ENCODE results near the gene RAMP3.
"Not testable (repeated sequence)": the region's sequence is repeated elsewhere in the genome, so short reads cannot be mapped to it uniquely, and the experiment has no call there.

The RAMP3 gene

GRCh38 chr7:45198986-45199385, 41.4 kb downstream of the RAMP3 start:
- no peak for DNase-seq

GRCh38 chr7:45199506-45199905, 41.9 kb downstream of the RAMP3 start:
- no peak for DNase-seq

DNA sequence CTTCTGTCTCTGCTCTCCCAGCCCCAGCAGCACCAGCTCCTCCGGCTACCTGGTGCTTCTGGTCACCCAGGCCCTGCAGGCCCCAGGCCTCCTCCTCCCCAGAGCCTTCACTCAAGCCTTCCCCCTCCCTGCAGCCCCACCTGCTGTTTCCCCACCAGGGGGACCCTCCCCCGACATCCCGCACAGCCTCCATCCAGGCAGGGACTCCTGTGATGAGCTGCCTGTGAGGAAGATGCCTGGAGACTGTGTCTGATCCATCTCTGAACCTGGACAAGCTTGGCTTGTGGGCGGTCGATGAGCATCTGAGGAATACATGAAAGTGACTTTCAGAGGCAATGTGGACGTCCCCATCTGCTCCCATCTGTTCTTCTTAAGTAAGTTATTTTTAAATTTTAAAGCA, 45.0 kb downstream of the RAMP3 start:
- no peak for DNase-seq

GRCh38 chr7:45203036-45203435, 45.4 kb downstream of the RAMP3 start:
- no peak for DNase-seq

GRCh38 chr7:45203459-45203858, 45.9 kb downstream of the RAMP3 start:
- DNase-seq = no peak

DNA sequence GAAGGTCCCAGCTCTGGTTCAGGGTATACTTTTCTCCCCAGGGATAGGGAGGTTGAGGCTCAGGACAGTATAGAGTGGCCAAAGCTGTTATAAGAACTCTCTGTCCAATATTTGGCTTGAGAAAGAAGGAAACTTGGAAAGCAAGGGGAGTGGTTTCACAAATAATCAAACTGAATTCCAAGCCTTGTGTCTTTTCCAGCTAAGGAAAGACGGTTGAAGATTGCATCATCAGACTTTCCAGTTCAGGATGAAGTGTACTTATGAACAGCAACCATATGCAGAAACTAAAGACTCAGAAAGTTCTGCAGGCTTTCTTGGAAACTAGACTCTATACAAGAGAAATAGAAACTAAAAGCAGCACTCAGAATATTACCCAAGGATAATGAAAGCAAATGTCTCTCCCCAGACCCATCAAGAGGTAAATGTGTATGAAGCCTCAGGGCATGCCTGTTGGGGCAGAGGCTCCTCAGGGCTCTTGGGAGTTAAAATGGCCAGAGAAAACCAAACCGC, 46.4 kb downstream of the RAMP3 start:
- no peak for DNase-seq

DNA sequence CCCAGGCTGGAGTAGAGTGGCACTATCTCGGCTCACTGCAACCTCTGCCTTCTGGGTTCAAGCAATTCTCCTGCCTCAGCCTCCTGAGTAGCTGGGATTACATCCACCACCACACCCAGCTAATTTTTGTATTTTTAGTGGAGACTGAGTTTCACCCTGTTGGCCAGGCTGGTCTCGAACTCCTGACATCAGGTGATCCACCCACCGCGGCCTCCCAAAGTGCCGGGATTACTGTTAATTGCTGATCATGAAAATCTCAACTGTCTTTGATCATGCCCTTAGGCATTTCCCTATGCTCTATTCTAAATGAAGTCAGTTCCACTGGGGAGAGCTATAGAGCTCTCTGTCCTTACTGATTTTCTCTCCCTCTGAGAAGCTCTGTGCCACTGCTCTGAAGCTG, 48.7 kb downstream of the RAMP3 start:
- not testable (repeated sequence) for DNase-seq

GRCh38 chr7:45209909-45210308, 52.3 kb downstream of the RAMP3 start:
- not testable (repeated sequence) for DNase-seq

DNA sequence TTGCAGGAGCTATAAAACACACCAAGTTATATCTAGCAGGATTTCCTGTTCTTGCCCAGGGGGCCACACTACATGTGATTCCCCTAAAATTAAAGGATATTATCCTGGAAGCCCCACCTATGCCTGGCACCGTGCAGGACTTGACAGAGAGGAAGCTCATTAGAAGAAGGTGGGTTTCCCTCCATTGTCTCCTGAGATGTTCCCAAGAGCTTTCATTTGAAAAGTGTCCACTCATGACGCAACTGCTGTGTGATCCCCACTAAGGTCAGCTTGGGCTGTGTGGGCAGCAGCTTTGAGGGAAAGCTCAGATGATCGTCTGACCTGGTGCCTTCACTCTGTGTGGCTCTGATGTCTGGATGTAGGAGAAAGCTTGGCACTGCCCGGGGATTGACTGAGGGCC, 53.5 kb downstream of the RAMP3 start:
- DNase-seq = no peak

GRCh38 chr7:45211958-45212357, 54.4 kb downstream of the RAMP3 start:
- DNase-seq = no peak

- no peak for DNase-seq
Measured at GRCh38 chr7:45212606-45213005, 55.0 kb downstream of the RAMP3 start.

DNA sequence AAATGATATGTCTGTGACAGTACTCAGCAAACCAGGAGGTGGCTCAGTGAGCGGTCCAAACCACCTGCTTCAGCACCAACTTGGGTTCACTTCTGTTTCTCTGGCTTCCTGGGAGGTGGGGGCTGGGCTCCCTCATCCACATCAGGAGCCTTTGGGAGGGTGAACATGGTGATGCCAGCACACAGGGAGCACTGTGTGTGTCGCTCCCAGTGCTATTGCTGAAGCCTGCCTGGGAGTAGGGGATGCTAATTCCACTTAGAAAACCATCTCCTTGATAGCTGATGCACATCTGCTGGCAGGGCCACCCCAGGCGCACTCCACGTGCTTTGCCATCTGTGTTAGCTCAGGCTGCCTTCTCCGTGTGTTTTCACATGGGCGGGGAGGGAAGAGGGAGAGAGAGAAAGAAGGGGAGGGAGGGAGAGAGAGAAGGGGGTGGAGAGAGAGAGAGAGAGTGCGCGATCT, 58.0 kb downstream of the RAMP3 start:
- no peak for DNase-seq

GRCh38 chr7:45216181-45216580, 58.6 kb downstream of the RAMP3 start:
- no peak for DNase-seq

GRCh38 chr7:45216622-45217165, 59.1 kb downstream of the RAMP3 start:
- no peak for DNase-seq

- no peak for DNase-seq
Measured at GRCh38 chr7:45217358-45217757, 59.8 kb downstream of the RAMP3 start.

- DNase-seq = no peak
Measured at GRCh38 chr7:45219130-45219529, 61.5 kb downstream of the RAMP3 start.

DNA sequence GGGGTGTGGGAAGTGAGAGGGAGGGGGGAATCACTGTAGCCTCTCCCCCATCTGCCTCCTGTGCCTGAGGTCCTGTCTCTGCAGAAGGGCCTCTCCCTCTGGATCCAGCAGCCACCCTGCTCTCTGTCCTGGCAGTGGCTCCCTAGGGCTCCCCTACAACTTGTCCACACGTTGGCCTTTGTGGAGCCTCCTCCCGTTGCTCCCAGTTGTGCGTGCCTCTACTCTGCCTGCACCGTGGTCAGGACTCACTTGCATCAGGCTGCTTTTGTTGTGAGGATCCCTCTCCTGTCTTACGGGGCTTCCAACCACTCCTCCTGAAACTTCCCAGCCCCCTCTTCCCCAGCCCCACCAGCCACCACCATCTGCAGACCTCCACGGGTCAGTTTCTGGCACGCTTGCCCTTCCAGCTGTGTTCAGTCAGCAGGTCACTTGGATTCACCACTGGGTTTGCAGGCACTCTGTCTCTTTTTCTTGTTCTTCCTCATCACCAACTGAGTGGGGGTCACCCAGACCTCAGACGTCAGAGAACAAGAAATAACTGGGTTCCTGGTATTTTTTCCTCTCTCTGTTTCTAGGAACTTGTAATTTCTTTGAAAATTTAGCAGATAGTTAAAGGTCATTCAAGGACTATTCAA, 62.3 kb downstream of the RAMP3 start:
- no peak for DNase-seq

GRCh38 chr7:45220846-45221618, 63.4 kb downstream of the RAMP3 start:
- DNase-seq = no peak

DNA sequence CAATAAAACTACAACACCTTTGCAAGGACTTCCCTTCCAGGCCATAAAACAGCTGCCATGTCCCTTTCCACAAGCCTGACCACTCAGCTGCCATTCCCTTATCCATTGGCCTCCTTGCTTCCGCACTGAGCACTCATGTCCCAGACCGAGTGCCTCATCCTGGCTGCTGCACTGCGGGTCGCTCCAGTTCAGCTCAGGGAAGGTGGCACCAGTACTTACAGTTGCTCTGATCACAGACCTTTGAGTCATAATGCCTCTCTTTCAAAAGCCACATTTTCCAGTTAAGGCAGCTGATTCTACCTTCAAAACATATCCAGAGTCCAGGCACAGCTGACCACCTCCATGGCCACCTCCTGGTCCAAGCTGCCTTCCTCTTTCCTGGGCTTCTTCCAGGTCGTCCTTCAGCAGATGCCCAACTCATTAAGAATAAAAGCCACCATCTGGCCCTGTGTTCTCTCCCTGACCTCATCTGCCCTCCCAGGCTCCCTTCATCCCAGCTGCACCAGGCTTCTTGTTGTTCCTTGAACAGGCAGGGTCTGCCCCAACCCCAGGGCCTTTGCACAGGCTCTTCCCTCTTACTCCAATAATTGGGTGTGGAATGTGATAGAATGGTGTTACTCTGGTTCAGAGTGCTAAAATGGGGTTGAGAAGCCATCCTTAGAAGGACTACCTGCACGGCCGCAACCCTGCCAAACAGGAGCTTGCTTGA, 64.5 kb downstream of the RAMP3 start:
- no peak for DNase-seq

DNA sequence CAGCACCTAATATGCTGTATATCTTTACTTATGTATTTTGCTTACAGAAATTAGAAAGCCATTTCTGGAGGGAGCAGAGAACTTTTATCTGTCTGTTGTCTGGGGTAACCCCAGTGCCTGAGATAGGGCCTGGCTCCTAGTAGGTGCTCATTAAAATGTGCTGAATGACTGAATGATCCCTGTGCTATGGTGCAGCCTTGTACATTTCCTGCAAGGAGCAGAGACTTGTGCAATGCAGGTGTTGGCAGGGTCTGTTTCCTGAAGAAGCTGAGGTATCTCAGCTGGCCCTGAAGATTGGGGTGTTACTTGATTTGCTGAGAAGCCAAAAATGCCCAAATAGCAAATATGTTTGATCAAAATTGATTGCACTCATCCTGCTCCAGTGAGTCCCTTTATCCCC, 65.5 kb downstream of the RAMP3 start:
- DNase-seq = no peak

GRCh38 chr7:45223728-45224630, 66.4 kb downstream of the RAMP3 start:
- DNase-seq = no peak

DNA sequence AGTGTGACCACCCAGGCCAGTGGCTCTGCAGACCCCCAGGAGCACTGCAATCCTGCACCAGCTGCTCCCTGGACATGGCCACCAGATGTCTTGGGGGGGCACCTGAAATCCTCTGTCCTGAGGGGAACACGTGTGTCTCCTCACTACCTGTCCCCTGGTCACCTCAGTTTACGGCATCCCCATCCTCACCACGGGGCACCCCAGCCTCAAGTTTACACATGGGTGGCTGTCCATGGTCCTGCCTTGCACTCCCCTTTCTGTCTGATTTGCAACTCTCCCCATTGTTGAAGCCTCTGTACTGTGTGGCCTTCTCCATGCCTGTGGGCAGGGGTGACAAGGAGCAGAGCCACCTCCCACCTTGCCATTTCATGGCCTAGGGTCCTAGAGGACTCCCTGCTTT, 67.2 kb downstream of the RAMP3 start:
- no peak for DNase-seq
